Retinal pigment epithelial cell (primary cell): Measurements from ENCODE around the gene PDE11A.

ENCODE experiments used
- DNase-seq: peaks from one replicate; pipeline ENCODE4 v3.0.0-alpha.2; 2010; ENCODE audit warnings: low read depth
- H3K4me3 ChIP-seq: 2 replicates; pipeline ENCODE4 v1.5.1; 2011; ENCODE audit warnings: mild to moderate bottlenecking, low read length, control low read depth, moderate library complexity
- TF ChIP-seq, protein P1 (sequence below): conservative IDR thresholded peaks from 2 replicates; pipeline ENCODE4 v1.5.1; 2011; ENCODE audit warnings: low read depth, low read length, control low read depth, inconsistent platforms

The PDE11A gene

DNA sequence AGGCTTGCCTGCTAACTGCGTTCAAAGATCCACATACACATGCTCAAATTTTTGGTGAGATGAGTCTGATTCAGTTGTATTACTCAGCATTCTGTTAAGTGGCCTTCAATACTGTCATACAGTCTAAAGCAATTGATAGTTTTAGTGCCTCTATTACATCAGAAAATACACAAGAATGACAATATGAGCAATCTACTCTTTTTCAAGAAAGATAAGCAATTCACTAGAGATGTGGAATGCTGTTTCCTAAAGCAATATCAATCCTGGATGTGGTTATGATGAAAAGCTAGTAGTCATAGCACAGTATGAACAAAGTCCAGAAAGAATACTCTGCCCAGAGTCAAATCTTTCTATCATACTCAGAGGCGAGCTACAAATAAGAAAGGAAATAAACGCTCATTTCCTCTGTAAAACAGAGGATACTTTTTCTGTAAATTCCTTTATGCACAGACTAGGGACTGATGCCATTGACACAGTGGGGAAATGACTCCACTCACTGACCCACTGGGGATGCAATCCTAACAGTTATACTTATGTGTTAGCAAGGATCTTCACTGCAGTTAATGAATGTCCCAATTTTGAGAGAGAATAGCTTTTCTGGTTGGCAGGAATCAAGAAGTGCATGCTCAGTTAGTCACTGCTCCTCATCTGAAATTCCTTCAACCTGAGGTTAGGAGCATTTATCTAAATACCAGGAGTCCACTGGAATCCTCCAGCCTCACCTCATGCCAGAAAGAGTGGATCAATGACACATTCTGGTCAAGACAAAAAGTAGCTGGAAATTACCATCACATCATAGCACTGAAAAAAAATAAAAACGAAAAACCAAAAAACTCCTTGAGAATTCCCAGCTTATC lies 83.3 kb downstream of the PDE11A start:
- no peak for DNase-seq

DNA sequence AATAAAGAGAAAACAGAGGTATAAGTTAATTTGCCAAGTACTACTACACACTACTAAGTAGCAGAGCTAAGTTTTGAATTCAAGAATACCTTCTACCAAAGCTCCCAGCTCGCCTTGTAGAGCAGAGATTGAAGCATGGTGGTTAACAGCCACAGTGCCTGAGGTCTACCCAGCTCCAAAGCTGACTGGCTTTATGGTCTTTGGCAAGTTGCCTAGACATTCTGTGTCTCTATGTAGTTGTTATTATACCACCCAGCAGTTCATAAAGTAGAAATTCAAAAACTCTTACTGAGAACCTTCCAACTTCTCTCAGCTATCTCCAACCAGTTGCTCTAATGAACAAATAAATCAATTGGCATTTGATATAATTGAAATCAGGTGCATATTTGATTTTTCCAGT lies 87.8 kb downstream of the PDE11A start:
- TF ChIP-seq, protein P1, sequence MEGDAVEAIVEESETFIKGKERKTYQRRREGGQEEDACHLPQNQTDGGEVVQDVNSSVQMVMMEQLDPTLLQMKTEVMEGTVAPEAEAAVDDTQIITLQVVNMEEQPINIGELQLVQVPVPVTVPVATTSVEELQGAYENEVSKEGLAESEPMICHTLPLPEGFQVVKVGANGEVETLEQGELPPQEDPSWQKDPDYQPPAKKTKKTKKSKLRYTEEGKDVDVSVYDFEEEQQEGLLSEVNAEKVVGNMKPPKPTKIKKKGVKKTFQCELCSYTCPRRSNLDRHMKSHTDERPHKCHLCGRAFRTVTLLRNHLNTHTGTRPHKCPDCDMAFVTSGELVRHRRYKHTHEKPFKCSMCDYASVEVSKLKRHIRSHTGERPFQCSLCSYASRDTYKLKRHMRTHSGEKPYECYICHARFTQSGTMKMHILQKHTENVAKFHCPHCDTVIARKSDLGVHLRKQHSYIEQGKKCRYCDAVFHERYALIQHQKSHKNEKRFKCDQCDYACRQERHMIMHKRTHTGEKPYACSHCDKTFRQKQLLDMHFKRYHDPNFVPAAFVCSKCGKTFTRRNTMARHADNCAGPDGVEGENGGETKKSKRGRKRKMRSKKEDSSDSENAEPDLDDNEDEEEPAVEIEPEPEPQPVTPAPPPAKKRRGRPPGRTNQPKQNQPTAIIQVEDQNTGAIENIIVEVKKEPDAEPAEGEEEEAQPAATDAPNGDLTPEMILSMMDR: no peak
- H3K4me3 ChIP-seq: no peak overlapping the region
- DNase-seq: peak; percentile 43

More for the DNA sequence above, 83.3 kb downstream of the PDE11A start:
- TF ChIP-seq, protein P1: no peak
- H3K4me3 ChIP-seq: no peak overlapping the region

DNA sequence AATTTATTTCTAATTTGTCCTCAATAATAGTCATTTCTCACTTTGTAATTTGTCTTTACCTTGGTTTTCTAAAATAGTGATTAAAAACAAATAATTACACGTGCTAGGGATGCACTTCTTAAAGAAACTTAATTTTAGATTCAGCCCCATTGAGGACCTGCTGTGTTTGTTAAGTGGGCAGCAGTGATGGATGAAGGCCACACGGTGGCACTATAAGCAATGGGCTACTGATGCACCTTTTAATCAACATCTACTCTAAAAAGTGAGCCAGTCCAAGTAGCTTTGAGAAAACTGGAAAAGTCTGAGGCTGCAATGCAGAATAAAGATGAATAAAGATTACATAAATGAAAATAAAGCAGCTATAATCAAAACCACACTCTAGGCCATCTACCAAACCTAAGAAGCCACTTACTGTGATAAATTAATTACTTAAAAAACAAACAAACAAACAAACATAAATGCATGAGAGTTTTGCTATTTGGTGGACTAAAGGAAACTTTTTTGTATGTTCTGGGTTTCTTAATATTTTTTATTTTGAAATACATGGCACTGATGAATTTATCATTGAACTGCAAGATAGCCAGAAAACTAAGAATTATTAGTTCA lies 89.3 kb downstream of the PDE11A start:
- no peak overlapping the region for H3K4me3 ChIP-seq
- TF ChIP-seq, protein P1: peak; percentile 98
- no peak for DNase-seq

DNA sequence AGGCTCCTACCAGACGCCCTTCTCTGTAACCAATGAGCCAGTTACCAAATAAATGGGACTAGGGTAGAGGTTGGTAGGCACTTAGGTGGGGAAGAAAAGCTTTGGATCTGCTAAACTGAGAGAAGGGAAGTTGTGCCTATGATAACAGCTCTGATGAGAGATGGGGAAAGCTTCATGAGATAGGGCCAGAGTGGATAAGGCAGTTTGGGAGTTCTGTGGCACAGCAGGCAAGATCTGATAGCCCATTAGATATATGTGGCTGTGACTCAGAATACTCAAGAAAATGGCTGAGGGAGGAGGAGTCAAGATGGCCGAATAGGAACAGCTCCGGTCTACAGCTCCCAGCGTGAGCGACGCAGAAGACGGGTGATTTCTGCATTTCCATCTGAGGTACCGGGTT lies 99.8 kb downstream of the PDE11A start:
- DNase-seq: no peak
- TF ChIP-seq, protein P1: no peak
- no peak overlapping the region for H3K4me3 ChIP-seq

- TF ChIP-seq, protein P1: no peak
- no peak overlapping the region for H3K4me3 ChIP-seq
- no peak for DNase-seq
Observed at GRCh38 chr2:177972123-177972522, 100.5 kb downstream of the PDE11A start.

- TF ChIP-seq, protein P1: no peak
- DNase-seq: no peak
- no peak overlapping the region for H3K4me3 ChIP-seq
Observed at GRCh38 chr2:177970670-177971454, 101.7 kb downstream of the PDE11A start.
